Central memory CD8-positive, alpha-beta T cell (primary cell): Measurements from ENCODE around the gene SPACA1.
A peak's percentile ranks its signal among the peaks of the same experiment; 100 is the strongest.
"Not testable (repeated sequence)": the region's sequence is repeated elsewhere in the genome, so short reads cannot be mapped to it uniquely, and the experiment has no call there.

Experiments
- ATAC-seq: fragments of 150-1000 bp; cut with Tn5 transposase; replicated peaks from 2 replicates; pipeline ENCODE4 v1.10.0; 2022; ENCODE audit warnings: mild to moderate bottlenecking, moderate FRiP score, moderate number of reproducible peaks; ENCODE audit not compliant: poor library complexity, severe bottlenecking; ENCODE audit errors: extremely low read depth
- DNase-seq, 2 donors: peaks; one replicate each; pipeline ENCODE4 v3.0.0; 2021; ENCODE audit warnings: low spot score in 2 of 2
- H3K27ac Mint-ChIP-seq: one replicate; pipeline ENCODE4 v1.8.0; 2022; ENCODE audit warnings: low read depth, mild to moderate bottlenecking, moderate library complexity, mixed read lengths
- H3K27me3 Mint-ChIP-seq: one replicate; pipeline ENCODE4 v1.8.0; 2022; ENCODE audit warnings: mixed read lengths
- H3K36me3 Mint-ChIP-seq: one replicate; pipeline ENCODE4 v1.8.0; 2022; ENCODE audit warnings: mild to moderate bottlenecking, moderate library complexity, mixed read lengths; ENCODE audit not compliant: insufficient read depth
- H3K4me1 Mint-ChIP-seq: one replicate; pipeline ENCODE4 v1.8.0; 2022; ENCODE audit warnings: mixed read lengths
- H3K4me3 Mint-ChIP-seq: one replicate; pipeline ENCODE4 v1.8.0; 2022; ENCODE audit warnings: mild to moderate bottlenecking, moderate library complexity, mixed read lengths
- H3K9me3 Mint-ChIP-seq: one replicate; pipeline ENCODE4 v1.8.0; 2022; ENCODE audit warnings: mixed read lengths

SPACA1 gene

DNA sequence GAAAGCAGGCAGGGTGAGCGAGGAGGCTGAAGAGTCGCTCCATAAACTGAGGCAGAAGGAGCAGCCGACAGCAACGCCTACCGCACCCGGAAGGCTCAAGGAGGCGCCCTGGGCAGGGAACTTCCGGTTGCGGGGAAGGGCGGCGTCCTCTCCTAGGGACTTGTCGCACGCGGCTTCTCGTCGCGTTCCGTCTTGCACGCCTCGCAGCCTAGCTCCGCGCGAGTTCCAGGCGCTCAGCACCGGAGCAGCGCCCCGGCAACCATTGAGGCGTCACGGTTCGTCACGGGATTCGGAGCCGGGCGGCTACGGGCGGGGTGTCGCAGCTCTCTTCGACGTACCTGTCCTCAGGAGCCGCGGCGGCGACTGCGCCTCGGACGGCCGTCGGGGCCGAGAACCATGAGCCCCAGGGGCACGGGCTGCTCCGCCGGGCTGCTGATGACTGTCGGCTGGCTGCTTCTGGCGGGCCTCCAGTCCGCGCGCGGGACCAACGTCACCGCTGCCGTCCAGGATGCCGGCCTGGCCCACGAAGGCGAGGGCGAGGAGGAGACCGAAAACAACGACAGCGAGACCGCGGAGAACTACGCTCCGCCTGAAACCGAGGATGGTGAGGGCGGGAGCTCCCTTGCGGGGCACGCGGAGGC, at the start of gene SPACA1:
TSS of gene SPACA1 (plus strand) at position 332 of the 641 bp plus-strand sequence. CDS start at position 397, 65 bp downstream.
- Mint-ChIP-seq H3K27ac (no peak within 1 kb of the TSS), H3K9me3 (no peaks in the 10 kb centered on the region), H3K4me3 (no peak within 1 kb of the TSS), H3K27me3 (peaks cover 41% of the 10 kb centered on the region), H3K4me1 (no peaks in the 10 kb centered on the region), H3K36me3 (no peaks in the 10 kb centered on the region)
- DNase-seq (no peak), ATAC-seq (no peak)

GRCh38 chr6:88000713-88001112, 46.9 kb upstream of the SPACA1 start:
- no peak overlapping the region for H3K4me3 Mint-ChIP-seq
- H3K9me3 Mint-ChIP-seq = no peaks in the 10 kb centered on the region
- H3K27me3 Mint-ChIP-seq = peaks cover 70% of the 10 kb centered on the region

DNA sequence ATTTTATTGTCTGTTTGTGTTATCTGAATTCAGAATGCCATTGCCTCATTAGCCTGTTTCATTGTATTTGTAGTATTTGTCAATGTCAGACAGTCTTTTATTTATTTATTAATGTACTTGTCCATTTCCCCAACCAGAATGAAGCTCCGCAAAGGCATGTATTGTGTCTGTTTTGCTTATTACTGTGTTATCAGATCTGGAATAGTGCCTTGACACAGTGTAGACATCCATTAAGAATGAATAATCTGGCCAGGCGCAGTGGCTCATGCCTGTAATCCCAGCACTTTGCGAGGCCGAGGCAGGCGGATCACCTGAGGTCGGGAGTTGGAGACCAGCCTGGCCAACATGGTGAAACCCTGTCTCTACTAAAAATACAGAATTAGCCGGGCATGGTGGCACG, 46.4 kb upstream of the SPACA1 start:
- H3K4me1 Mint-ChIP-seq, H3K9me3 Mint-ChIP-seq, ATAC-seq, H3K4me3 Mint-ChIP-seq, DNase-seq, H3K27ac Mint-ChIP-seq, H3K36me3 Mint-ChIP-seq: not testable (repeated sequence)
- H3K27me3 Mint-ChIP-seq = peaks cover 75% of the 10 kb centered on the region

More at GRCh38 chr6:88000713-88001112, 46.9 kb upstream of the SPACA1 start:
- Mint-ChIP-seq H3K27ac (no peak overlapping the region), H3K36me3 (no peaks in the 10 kb centered on the region), H3K4me1 (no peaks in the 10 kb centered on the region)
- ATAC-seq (no peak), DNase-seq (no peak)

- Mint-ChIP-seq H3K27me3 (peaks cover 63% of the 10 kb centered on the region), H3K4me1 (no peaks in the 10 kb centered on the region), H3K36me3 (no peaks in the 10 kb centered on the region), H3K9me3 (no peaks in the 10 kb centered on the region), H3K27ac (no peak overlapping the region), H3K4me3 (no peak overlapping the region)
- DNase-seq (no peak), ATAC-seq (no peak)
These were observed 42.9 kb upstream of the SPACA1 start for GRCh38 chr6:88004707-88005106.

- H3K4me1 Mint-ChIP-seq = no peaks in the 10 kb centered on the region
- H3K4me3 Mint-ChIP-seq = no peak overlapping the region
- DNase-seq = no peak
- peaks cover 51% of the 10 kb centered on the region for H3K27me3 Mint-ChIP-seq
- H3K36me3 Mint-ChIP-seq = no peaks in the 10 kb centered on the region
- no peaks in the 10 kb centered on the region for H3K9me3 Mint-ChIP-seq
- no peak for ATAC-seq
- no peak overlapping the region for H3K27ac Mint-ChIP-seq
These were observed 41.1 kb upstream of the SPACA1 start for GRCh38 chr6:88006557-88006956.

GRCh38 chr6:88008411-88008810, 39.2 kb upstream of the SPACA1 start:
- no peak overlapping the region for H3K27ac Mint-ChIP-seq
- DNase-seq = no peak
- H3K36me3 Mint-ChIP-seq = no peaks in the 10 kb centered on the region
- no peaks in the 10 kb centered on the region for H3K9me3 Mint-ChIP-seq
- ATAC-seq = no peak
- H3K27me3 Mint-ChIP-seq = peaks cover 37% of the 10 kb centered on the region
- peaks cover 10% of the 10 kb centered on the region for H3K4me1 Mint-ChIP-seq
- no peak overlapping the region for H3K4me3 Mint-ChIP-seq

GRCh38 chr6:88008831-88009231, 38.8 kb upstream of the SPACA1 start:
- Mint-ChIP-seq H3K4me3 (no peak overlapping the region), H3K36me3 (no peaks in the 10 kb centered on the region), H3K9me3 (no peaks in the 10 kb centered on the region), H3K27ac (no peak overlapping the region), H3K27me3 (peaks cover 36% of the 10 kb centered on the region), H3K4me1 (peaks cover 11% of the 10 kb centered on the region)
- DNase-seq (no peak), ATAC-seq (no peak)

DNA sequence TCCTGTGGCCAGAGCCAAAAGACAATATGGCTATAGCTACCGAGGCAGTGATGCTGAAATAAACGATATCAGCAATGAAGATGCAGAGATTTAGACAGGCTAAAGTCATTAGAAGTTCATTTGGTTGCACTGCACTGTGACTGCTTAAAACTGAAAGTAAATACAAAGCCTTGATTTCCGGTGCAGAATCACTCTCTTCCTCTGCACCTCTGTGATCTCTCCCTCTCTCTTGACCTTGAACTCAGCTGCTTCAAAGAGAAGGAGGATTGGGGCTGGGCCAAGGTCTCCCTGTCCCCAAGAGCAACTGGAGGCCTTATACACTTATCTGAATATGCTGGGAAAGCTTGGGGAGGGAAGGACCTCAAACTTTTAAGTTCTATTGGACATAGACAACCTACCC, 34.6 kb upstream of the SPACA1 start:
- peak overlapping the region; percentile 19 for H3K4me3 Mint-ChIP-seq
- H3K36me3 Mint-ChIP-seq = no peaks in the 10 kb centered on the region
- H3K27ac Mint-ChIP-seq = peak overlapping the region; percentile 70
- DNase-seq = no peak
- H3K9me3 Mint-ChIP-seq = no peaks in the 10 kb centered on the region
- H3K27me3 Mint-ChIP-seq = peaks cover 9% of the 10 kb centered on the region
- H3K4me1 Mint-ChIP-seq = peaks cover 11% of the 10 kb centered on the region
- peak; percentile 72 for ATAC-seq

DNA sequence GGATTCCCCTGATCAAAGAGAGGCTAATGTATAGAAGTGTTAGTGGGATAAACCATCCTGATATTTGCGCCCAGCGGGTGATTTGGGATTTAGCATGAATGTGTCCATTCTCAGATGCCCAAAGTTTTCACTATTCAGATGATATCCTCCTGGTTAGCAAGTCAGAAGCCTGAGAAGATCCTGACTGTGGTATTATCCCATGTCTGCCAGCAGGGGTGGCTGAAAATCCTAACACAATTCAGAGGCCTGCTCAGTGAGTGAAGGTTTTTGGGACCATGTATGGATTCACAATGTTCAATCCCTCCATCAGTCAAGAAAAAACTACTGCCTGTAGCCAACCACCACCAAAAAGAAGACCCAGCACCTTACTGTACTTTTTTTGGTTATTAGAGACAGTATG, 34.1 kb upstream of the SPACA1 start:
- peak overlapping the region; percentile 70 for H3K27ac Mint-ChIP-seq
- peaks cover 5% of the 10 kb centered on the region for H3K27me3 Mint-ChIP-seq
- no peak for DNase-seq
- no peaks in the 10 kb centered on the region for H3K9me3 Mint-ChIP-seq
- no peak overlapping the region for H3K4me3 Mint-ChIP-seq
- no peak for ATAC-seq
- peaks cover 11% of the 10 kb centered on the region for H3K4me1 Mint-ChIP-seq
- no peaks in the 10 kb centered on the region for H3K36me3 Mint-ChIP-seq

- Mint-ChIP-seq H3K4me3 (no peak overlapping the region), H3K27me3 (peaks cover 14% of the 10 kb centered on the region), H3K36me3 (no peaks in the 10 kb centered on the region), H3K9me3 (no peaks in the 10 kb centered on the region), H3K27ac (no peak overlapping the region), H3K4me1 (no peaks in the 10 kb centered on the region)
- no peak for DNase-seq
- ATAC-seq = no peak
These were observed 27.2 kb upstream of the SPACA1 start for GRCh38 chr6:88020439-88020838.

DNA sequence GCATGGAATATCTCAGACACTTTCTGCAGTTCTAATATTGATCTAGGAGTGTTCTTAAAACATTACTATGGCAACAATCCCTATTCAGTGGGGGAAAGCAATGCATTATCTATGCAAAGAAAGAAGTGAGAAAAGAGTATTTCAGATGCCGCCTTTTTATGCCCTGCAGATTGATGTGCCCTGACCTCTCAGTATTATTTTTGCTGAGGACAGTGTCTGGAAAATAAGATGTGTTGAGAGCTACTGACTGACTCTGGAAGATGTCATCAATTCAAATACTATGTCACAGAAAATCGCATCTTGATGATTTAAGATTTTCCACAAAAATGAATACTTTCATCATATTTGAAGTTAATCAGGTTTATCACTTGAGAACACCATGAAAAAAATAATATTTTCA, 22.9 kb upstream of the SPACA1 start:
- Mint-ChIP-seq H3K9me3 (peaks cover 8% of the 10 kb centered on the region), H3K36me3 (no peaks in the 10 kb centered on the region), H3K27ac (no peak overlapping the region), H3K4me1 (no peaks in the 10 kb centered on the region), H3K27me3 (peaks cover 14% of the 10 kb centered on the region), H3K4me3 (no peak overlapping the region)
- no peak for DNase-seq
- ATAC-seq = no peak

GRCh38 chr6:88031550-88031949, 16.1 kb upstream of the SPACA1 start:
- Mint-ChIP-seq H3K27me3 (no peaks in the 10 kb centered on the region), H3K4me3 (no peak overlapping the region), H3K36me3 (no peaks in the 10 kb centered on the region), H3K4me1 (no peaks in the 10 kb centered on the region), H3K27ac (no peak overlapping the region), H3K9me3 (peaks cover 55% of the 10 kb centered on the region)
- ATAC-seq = no peak
- no peak for DNase-seq

DNA sequence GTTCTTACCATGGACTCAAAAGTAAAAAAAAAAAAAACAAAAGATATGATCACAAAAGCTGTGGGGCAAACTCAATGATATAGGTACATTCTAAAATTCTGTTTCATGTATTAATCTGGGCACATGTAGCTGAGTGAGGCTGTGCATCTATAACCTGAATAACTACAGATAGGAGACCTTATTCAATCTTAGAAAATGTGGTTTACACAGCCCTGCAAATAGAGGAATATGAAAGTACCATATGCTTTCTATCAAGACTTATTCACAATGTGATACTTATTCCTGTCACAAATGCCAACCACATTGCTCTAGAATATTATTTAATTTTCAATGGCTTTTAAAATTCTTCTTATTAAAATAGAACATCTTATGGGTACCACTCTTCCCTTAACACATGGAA, 3.1 kb upstream of the SPACA1 start:
- DNase-seq (no peak), ATAC-seq (no peak)
- H3K4me3 Mint-ChIP-seq = no peak overlapping the region
- H3K4me1 Mint-ChIP-seq = no peaks in the 10 kb centered on the region
- no peaks in the 10 kb centered on the region for H3K9me3 Mint-ChIP-seq
- H3K36me3 Mint-ChIP-seq = no peaks in the 10 kb centered on the region
- H3K27me3 Mint-ChIP-seq = peaks cover 32% of the 10 kb centered on the region
- H3K27ac Mint-ChIP-seq = no peak overlapping the region
